Activated T-helper 1 cell treated with Interleukin-2 at 50 U/mL for 16 hours (primary cell): ENCODE results near the gene PPIP5K2.
"Not testable (repeated sequence)": the region's sequence is repeated elsewhere in the genome, so short reads cannot be mapped to it uniquely, and the experiment has no call there.

Experiments used
- DNase-seq: peaks from one replicate; pipeline ENCODE4 v3.0.0-alpha.2; 2020; ENCODE audit warnings: low read depth

The PPIP5K2 gene

GRCh38 chr5:103122242-103122641 lies 2.1 kb downstream of the PPIP5K2 start:
- no peak for DNase-seq

GRCh38 chr5:103126557-103126956 lies 6.5 kb downstream of the PPIP5K2 start:
- DNase-seq, result no peak

- no peak for DNase-seq
Measured at GRCh38 chr5:103127292-103127817, 7.3 kb downstream of the PPIP5K2 start.

GRCh38 chr5:103128202-103128601 lies 8.1 kb downstream of the PPIP5K2 start:
- no peak for DNase-seq

GRCh38 chr5:103132684-103133083 lies 12.6 kb downstream of the PPIP5K2 start:
- DNase-seq, result no peak

- no peak for DNase-seq
Measured at GRCh38 chr5:103133231-103133630, 13.1 kb downstream of the PPIP5K2 start.

GRCh38 chr5:103135461-103135860 lies 15.4 kb downstream of the PPIP5K2 start:
- no peak for DNase-seq

GRCh38 chr5:103138202-103138690 lies 18.1 kb downstream of the PPIP5K2 start:
- DNase-seq, result no peak

- DNase-seq, result peak; percentile 63
Measured at GRCh38 chr5:103139264-103139865, 19.3 kb downstream of the PPIP5K2 start.

- DNase-seq, result not testable (repeated sequence)
Measured at GRCh38 chr5:103142132-103142531, 22.0 kb downstream of the PPIP5K2 start.

GRCh38 chr5:103145196-103145595 lies 25.1 kb downstream of the PPIP5K2 start:
- no peak for DNase-seq

GRCh38 chr5:103148213-103148612 lies 28.1 kb downstream of the PPIP5K2 start:
- DNase-seq, result no peak

- no peak for DNase-seq
Measured at GRCh38 chr5:103151156-103151555, 31.1 kb downstream of the PPIP5K2 start.

- no peak for DNase-seq
Measured at GRCh38 chr5:103166706-103167105, 46.6 kb downstream of the PPIP5K2 start.

- DNase-seq, result no peak
Measured at GRCh38 chr5:103174147-103174546, 54.0 kb downstream of the PPIP5K2 start.

- no peak for DNase-seq
Measured at GRCh38 chr5:103177543-103177942, 57.4 kb downstream of the PPIP5K2 start.

- DNase-seq, result no peak
Measured at GRCh38 chr5:103178167-103178566, 58.1 kb downstream of the PPIP5K2 start.

- DNase-seq, result no peak
Measured at GRCh38 chr5:103186152-103186551, 66.1 kb downstream of the PPIP5K2 start.

GRCh38 chr5:103188436-103188835 lies 68.3 kb downstream of the PPIP5K2 start:
- DNase-seq, result no peak

- DNase-seq, result no peak
Measured at GRCh38 chr5:103203226-103203625, 83.1 kb downstream of the PPIP5K2 start.

GRCh38 chr5:103204990-103205389 lies 84.9 kb downstream of the PPIP5K2 start:
- DNase-seq, result not testable (repeated sequence)

- DNase-seq, result no peak
Measured at GRCh38 chr5:103205991-103206700, 86.0 kb downstream of the PPIP5K2 start.

GRCh38 chr5:103207011-103207410 lies 86.9 kb downstream of the PPIP5K2 start:
- DNase-seq, result no peak
